GM12864 (cell line): ENCODE results near the gene ANKFY1.

Experiments
- DNase-seq: peaks from one replicate; pipeline ENCODE4 v3.0.0-alpha.2; 2011; ENCODE audit warnings: low read depth
- H3K4me3 ChIP-seq: 2 replicates; pipeline ENCODE4 v1.5.1; 2011; ENCODE audit warnings: mild to moderate bottlenecking, low read depth, low read length, control low read depth
- TF ChIP-seq, protein P1 (sequence below): IDR thresholded peaks from 2 replicates; pipeline ENCODE4 v1.5.1; 2011; ENCODE audit warnings: low read depth, mild to moderate bottlenecking, moderate library complexity, low read length, control low read depth, inconsistent platforms; ENCODE audit errors: missing control alignments

ANKFY1 gene

GRCh38 chr17:4127555-4127954 is 136.2 kb downstream of the ANKFY1 start:
- DNase-seq = no peak
- TF ChIP-seq, protein P1, sequence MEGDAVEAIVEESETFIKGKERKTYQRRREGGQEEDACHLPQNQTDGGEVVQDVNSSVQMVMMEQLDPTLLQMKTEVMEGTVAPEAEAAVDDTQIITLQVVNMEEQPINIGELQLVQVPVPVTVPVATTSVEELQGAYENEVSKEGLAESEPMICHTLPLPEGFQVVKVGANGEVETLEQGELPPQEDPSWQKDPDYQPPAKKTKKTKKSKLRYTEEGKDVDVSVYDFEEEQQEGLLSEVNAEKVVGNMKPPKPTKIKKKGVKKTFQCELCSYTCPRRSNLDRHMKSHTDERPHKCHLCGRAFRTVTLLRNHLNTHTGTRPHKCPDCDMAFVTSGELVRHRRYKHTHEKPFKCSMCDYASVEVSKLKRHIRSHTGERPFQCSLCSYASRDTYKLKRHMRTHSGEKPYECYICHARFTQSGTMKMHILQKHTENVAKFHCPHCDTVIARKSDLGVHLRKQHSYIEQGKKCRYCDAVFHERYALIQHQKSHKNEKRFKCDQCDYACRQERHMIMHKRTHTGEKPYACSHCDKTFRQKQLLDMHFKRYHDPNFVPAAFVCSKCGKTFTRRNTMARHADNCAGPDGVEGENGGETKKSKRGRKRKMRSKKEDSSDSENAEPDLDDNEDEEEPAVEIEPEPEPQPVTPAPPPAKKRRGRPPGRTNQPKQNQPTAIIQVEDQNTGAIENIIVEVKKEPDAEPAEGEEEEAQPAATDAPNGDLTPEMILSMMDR = no peak
- H3K4me3 ChIP-seq = no peak overlapping the region

DNA sequence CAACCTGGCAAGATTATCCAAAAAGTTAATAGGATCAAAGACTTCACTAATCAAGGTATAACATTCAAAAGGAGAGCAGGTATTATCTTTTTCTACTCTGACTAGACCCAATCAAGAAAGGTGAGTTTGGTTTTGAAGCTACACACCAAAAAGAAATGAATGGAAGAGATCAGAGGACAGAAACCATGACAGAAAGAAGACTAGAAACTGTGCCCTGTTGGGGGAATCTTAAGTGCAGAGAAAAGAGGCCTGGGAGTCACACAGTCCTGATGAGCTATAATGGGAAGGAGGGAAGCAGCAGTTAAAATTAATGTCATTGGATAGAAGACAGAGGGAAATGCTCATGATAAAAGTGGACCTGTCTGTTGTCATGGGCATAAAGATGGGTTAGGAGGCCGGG is 138.2 kb downstream of the ANKFY1 start:
- DNase-seq = no peak
- TF ChIP-seq, protein P1 = no peak
- no peak overlapping the region for H3K4me3 ChIP-seq

- TF ChIP-seq, protein P1 = no peak
- no peak overlapping the region for H3K4me3 ChIP-seq
- DNase-seq = no peak
Observed at GRCh38 chr17:4124999-4125398, 138.8 kb downstream of the ANKFY1 start.

GRCh38 chr17:4120332-4120731 is 143.4 kb downstream of the ANKFY1 start:
- DNase-seq = no peak
- no peak overlapping the region for H3K4me3 ChIP-seq
- TF ChIP-seq, protein P1 = no peak

DNA sequence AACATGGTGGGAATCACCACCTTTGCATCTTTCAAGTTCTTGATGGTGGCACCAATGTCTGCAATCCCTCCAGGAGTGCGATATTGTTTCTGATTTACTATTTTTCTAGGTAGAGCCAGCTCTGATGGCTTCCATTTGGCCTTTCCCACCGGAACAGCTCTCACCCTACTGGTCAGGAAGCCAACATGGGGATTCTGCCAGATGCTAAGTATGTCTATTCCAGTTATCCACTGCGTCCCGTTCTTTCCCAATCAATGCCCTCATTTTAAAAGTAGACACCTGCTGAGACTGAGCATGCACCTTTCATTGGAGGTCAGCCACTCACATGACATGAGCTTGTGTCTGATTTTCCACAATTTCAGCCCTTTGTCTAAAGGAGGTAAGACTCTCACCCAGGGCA is 144.5 kb downstream of the ANKFY1 start:
- DNase-seq = no peak
- TF ChIP-seq, protein P1 = no peak
- H3K4me3 ChIP-seq = no peak overlapping the region

DNA sequence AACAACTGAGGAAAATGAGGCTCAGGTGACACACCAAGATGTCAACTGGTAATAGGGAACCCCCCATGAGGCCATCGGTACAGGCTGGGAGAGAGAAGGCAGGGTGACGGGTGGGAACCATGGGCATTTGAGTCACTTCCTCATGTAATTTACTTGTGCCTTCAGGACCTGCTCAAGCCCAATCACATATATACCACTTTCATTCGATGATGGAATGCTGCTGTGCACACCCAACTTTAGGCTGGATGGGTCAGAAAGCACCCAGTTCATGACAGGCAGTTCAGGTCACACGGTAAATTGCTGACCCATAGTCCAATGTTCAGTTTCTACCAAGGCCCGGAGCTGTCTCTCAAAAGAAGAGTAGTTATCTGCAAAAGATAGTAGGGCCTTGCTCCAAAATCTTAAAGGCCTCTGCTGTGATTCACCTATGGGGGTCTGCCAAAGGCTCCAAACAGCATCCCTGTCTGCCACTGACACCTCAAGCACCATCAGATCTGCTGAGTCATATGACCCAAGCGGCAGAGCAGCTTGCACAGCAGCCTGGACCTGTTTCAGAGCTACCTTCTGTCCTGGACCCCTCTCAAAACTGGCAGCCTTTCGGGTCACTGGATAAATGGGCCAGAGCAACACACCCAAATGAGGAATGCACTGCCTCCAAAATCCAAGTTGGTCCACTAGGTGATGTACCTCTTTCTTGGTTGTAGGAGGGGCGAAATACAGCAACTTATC is 145.6 kb downstream of the ANKFY1 start:
- H3K4me3 ChIP-seq = no peak overlapping the region
- DNase-seq = no peak
- TF ChIP-seq, protein P1 = no peak

DNA sequence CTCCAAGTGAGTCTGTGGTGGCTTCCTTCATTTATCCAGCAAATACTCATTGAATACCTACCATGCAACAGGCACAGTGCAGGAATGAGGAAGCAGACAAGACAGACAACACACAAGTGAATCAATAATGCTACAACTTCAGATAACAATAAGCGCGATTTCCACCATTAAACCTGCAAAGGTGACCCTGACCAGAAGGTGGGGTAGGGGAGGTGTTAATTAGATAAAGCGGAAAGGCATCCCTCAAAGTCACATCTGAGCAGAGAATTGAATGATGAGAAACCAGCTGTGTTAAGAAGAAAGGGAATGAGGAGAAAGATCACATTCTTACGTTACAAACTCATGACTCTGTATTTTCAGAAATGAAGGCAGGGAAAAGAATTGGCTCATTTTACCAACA is 147.3 kb downstream of the ANKFY1 start:
- TF ChIP-seq, protein P1 = no peak
- DNase-seq = no peak
- no peak overlapping the region for H3K4me3 ChIP-seq
